HepG2 (cell line): Measurements from ENCODE around the gene TXNIP. TPM values are rescaled to one million over a fixed set of nuclear protein-coding genes. Genes with fewer than 3 reads are reported as not detected.

Experiments used
- FOXC1 ChIP-seq: sonication (generic); formaldehyde crosslinking; IDR thresholded peaks from 2 replicates; pipeline ENCODE4 v1.8.0; 2022; ENCODE audit warnings: mild to moderate bottlenecking, missing genetic modification reagents, borderline replicate concordance
- FOXK2 ChIP-seq: fragments of 450-650 bp; IDR thresholded peaks from 2 replicates; pipeline ENCODE4 v1.6.1; 2016
- GABPB1 ChIP-seq: IDR thresholded peaks from 2 replicates; pipeline ENCODE4 v1.6.1; 2016; ENCODE audit warnings: mild to moderate bottlenecking, missing genetic modification reagents, moderate library complexity, missing compliant biosample characterization
- HOXA3 ChIP-seq: sonication (generic); formaldehyde crosslinking; IDR thresholded peaks from 2 replicates; pipeline ENCODE4 v1.5.0; 2020; ENCODE audit warnings: missing genetic modification reagents
- KAT8 ChIP-seq: IDR thresholded peaks from 2 replicates; pipeline ENCODE4 v1.6.1; 2016; ENCODE audit warnings: missing genetic modification reagents, missing compliant biosample characterization
- KDM1A ChIP-seq: IDR thresholded peaks from 2 replicates; pipeline ENCODE4 v1.6.1; 2016; ENCODE audit warnings: missing compliant biosample characterization
- MAFF ChIP-seq: IDR thresholded peaks from 2 replicates; pipeline ENCODE4 v1.6.1; 2011; ENCODE audit warnings: low read depth, low read length, improper control_type of control experiment
- MED1 ChIP-seq: sonication (generic); formaldehyde crosslinking; IDR thresholded peaks from 2 replicates; pipeline ENCODE4 v1.4.0; 2020; ENCODE audit warnings: missing genetic modification reagents
- MTA1 ChIP-seq: sonication (generic); formaldehyde crosslinking; IDR thresholded peaks from 2 replicates; pipeline ENCODE4 v1.4.0; 2020; ENCODE audit warnings: missing genetic modification reagents, mild to moderate bottlenecking, borderline replicate concordance
- NONO ChIP-seq, 2 experiments: fragments of 450-650 bp in 1 of 2; sonication (generic) in 1 of 2; formaldehyde crosslinking in 1 of 2; IDR thresholded peaks in 1 of 2; conservative IDR thresholded peaks in 1 of 2; 2 replicates each; pipeline versions ENCODE4 v1.6.1 to v1.8.0; 2017 to 2022; ENCODE audit warnings: mild to moderate bottlenecking in 1 of 2, missing genetic modification reagents in 1 of 2, moderate library complexity in 1 of 2
- PHF5A ChIP-seq: IDR thresholded peaks from one replicate; pipeline ENCODE4 v1.6.1; 2018; ENCODE audit warnings: low read depth, missing genetic modification reagents; ENCODE audit not compliant: unreplicated experiment
- PRPF4 ChIP-seq: fragments of 200-400 bp; formaldehyde crosslinking; IDR thresholded peaks from 2 replicates; pipeline ENCODE4 v1.6.1; 2016; ENCODE audit warnings: low read length, low read depth; ENCODE audit not compliant: poor library complexity, severe bottlenecking
- RXRA ChIP-seq: sonication (generic); formaldehyde crosslinking; IDR thresholded peaks from 2 replicates; pipeline ENCODE4 v1.5.1; 2020; ENCODE audit warnings: missing genetic modification reagents
- SIN3A ChIP-seq: IDR thresholded peaks from 2 replicates; pipeline ENCODE4 v1.6.1; 2011; ENCODE audit warnings: low read depth, mild to moderate bottlenecking, control low read depth, low read length, borderline replicate concordance
- ZNF12 ChIP-seq: sonication (generic); formaldehyde crosslinking; IDR thresholded peaks from 2 replicates; pipeline ENCODE4 v1.5.0; 2020; ENCODE audit warnings: missing genetic modification reagents
- ZNF264 ChIP-seq: sonication (generic); formaldehyde crosslinking; IDR thresholded peaks from 2 replicates; pipeline ENCODE4 v1.4.0; 2020; ENCODE audit warnings: missing genetic modification reagents
- ZNF713 ChIP-seq: sonication (generic); formaldehyde crosslinking; IDR thresholded peaks from 2 replicates; pipeline ENCODE4 v1.4.0; 2020; ENCODE audit warnings: mild to moderate bottlenecking, missing genetic modification reagents
- polyA plus RNA-seq, 8 experiments: library from polyadenylated mRNA; depleted of rRNA in 3 of 8; stranded (reverse) in 7 of 8; unstranded in 1 of 8; fragments of >200 nt; fragmentation: Illumina TruSeq in 4 of 8; extraction: Trizol in 4 of 8; gene quantifications; 2 replicates each; pipeline versions ENCODE4 v1.2.1 to v1.2.3, GENCODE V29; 2011 to 2016; ENCODE audit warnings: low read depth in 4 of 8, missing spikeins in 1 of 8, mixed read lengths in 1 of 8; ENCODE audit not compliant: insufficient read depth in 1 of 8
- total RNA-seq, 5 experiments: library from RNA; depleted of rRNA; stranded (reverse); fragments of >200 nt; fragmentation: Illumina TruSeq; extraction: Trizol; gene quantifications; 2 replicates each; pipeline ENCODE4 v1.2.3, GENCODE V29; 2016; ENCODE audit warnings: low read depth in 1 of 5
- TF ChIP-seq, protein P1 (sequence below): sonication (generic); formaldehyde crosslinking; IDR thresholded peaks from 2 replicates; pipeline ENCODE4 v1.5.0; 2020; ENCODE audit warnings: missing genetic modification reagents
- TF ChIP-seq, protein P2 (sequence below), 2 experiments: fragments of 450-650 bp in 1 of 2; sonication (generic) in 1 of 2; formaldehyde crosslinking; IDR thresholded peaks; 2 replicates each; pipeline versions ENCODE4 v1.5.0 to v1.8.0; 2020 to 2022; ENCODE audit warnings: mild to moderate bottlenecking in 1 of 2, missing genetic modification reagents in 1 of 2
- TF ChIP-seq, protein P3 (sequence below): sonication (generic); formaldehyde crosslinking; IDR thresholded peaks from 2 replicates; pipeline ENCODE4 v1.4.0; 2020; ENCODE audit warnings: missing genetic modification reagents
- TF ChIP-seq, protein P4 (sequence below): sonication (generic); formaldehyde crosslinking; IDR thresholded peaks from 2 replicates; pipeline ENCODE4 v1.5.0; 2020; ENCODE audit warnings: mild to moderate bottlenecking, low read depth, missing genetic modification reagents, borderline replicate concordance
- TF ChIP-seq, protein P5 (sequence below): sonication (generic); formaldehyde crosslinking; conservative IDR thresholded peaks from 2 replicates; pipeline ENCODE4 v1.4.0; 2020; ENCODE audit warnings: mild to moderate bottlenecking, missing genetic modification reagents, moderate library complexity

TXNIP gene
- total and polyA plus RNA-seq, 2 of the 13 experiments (the other 11 are each of a cell fraction or from before 2014, with no cell fraction given), result 24.4 to 237 TPM

DNA sequence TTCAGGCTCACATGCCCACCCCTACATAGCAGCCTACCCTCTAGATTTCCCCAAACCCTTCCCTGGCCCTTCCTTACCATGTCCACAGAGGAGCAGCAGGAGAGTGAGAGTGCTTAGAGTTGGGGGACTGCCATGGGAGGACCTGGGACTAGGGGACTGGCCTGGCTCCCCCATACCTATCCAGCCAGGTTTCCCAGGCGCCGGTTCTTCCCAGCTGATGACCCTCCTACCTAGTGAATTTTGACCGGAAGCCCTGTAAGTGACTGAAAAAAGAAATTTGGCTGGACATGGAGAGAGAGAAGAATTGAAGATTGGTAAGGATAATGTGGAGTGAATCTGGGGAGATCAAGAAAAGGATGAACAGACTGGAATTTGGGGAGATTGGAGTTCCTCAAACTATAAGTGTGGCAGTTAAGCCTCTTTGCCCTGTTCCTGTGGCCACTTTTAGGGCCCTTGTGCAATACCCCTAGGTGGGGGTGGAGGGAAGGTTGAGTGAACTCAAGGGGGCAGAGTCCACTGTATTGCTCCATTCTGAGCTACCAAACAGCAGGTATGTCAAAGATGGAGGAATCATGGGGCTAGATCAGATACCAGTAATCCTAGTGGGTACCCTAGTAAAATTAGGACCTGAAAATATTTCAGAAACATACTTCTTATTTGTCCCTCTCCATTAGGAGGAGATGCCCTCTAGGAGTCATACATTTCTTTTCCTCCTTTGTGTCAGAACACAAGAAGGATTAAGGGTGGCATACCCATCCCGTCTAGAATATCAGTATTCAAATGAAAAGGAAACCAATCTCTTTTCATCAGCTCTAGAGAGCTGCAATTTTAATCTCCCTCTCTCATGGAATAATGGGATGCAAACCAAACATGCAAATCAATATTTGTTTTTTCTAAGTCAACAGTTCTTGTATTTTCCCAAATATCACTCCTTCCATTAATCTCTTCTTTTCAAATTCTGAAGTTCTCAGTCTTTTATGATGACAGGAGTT, 24.0 kb upstream of the TXNIP start (continued):
- TF ChIP-seq MAFF (no peak), KAT8 (CRISPR knock-in tag) (no peak), NONO (IDR thresholded peaks at IDR 0.05) (no peak), NONO (CRISPR knock-in tag; conservative IDR thresholded peaks at IDR 0.05) (0 out of 2 replicates have a peak, but pooled peaks have one; percentile 43), FOXK2 (no peak), SIN3A (no peak), FOXC1 (no peak), MTA1 (CRISPR knock-in tag) (no peak), RXRA (CRISPR knock-in tag) (peak; percentile 84; the same call in 1 of the 2 replicates), ZNF12 (CRISPR knock-in tag) (peak; percentile 59; the same call in 1 of the 2 replicates), MED1 (peak; percentile 28; the same call in 1 of the 2 replicates), GABPB1 (CRISPR knock-in tag) (peak; percentile 25; the same call in 1 of the 2 replicates), PHF5A (no peak), ZNF713 (CRISPR knock-in tag) (no peak), PRPF4 (no peak), ZNF264 (CRISPR knock-in tag) (no peak), KDM1A (CRISPR knock-in tag) (no peak), HOXA3 (CRISPR knock-in tag) (peak; percentile 51; the same call in 1 of the 2 replicates)
- TF ChIP-seq, protein P1, sequence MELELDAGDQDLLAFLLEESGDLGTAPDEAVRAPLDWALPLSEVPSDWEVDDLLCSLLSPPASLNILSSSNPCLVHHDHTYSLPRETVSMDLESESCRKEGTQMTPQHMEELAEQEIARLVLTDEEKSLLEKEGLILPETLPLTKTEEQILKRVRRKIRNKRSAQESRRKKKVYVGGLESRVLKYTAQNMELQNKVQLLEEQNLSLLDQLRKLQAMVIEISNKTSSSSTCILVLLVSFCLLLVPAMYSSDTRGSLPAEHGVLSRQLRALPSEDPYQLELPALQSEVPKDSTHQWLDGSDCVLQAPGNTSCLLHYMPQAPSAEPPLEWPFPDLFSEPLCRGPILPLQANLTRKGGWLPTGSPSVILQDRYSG (CRISPR knock-in tag), result no peak
- TF ChIP-seq, protein P2, sequence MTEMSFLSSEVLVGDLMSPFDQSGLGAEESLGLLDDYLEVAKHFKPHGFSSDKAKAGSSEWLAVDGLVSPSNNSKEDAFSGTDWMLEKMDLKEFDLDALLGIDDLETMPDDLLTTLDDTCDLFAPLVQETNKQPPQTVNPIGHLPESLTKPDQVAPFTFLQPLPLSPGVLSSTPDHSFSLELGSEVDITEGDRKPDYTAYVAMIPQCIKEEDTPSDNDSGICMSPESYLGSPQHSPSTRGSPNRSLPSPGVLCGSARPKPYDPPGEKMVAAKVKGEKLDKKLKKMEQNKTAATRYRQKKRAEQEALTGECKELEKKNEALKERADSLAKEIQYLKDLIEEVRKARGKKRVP (CRISPR knock-in tag; IDR thresholded peaks at IDR 0.05), result peak in 1 of 2 experiments; percentile 24; a peak in 1 of 4 replicates
- TF ChIP-seq, protein P3, sequence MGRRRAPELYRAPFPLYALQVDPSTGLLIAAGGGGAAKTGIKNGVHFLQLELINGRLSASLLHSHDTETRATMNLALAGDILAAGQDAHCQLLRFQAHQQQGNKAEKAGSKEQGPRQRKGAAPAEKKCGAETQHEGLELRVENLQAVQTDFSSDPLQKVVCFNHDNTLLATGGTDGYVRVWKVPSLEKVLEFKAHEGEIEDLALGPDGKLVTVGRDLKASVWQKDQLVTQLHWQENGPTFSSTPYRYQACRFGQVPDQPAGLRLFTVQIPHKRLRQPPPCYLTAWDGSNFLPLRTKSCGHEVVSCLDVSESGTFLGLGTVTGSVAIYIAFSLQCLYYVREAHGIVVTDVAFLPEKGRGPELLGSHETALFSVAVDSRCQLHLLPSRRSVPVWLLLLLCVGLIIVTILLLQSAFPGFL (CRISPR knock-in tag), result no peak
- TF ChIP-seq, protein P4, sequence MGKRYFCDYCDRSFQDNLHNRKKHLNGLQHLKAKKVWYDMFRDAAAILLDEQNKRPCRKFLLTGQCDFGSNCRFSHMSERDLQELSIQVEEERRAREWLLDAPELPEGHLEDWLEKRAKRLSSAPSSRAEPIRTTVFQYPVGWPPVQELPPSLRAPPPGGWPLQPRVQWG (CRISPR knock-in tag), result no peak
- TF ChIP-seq, protein P5, sequence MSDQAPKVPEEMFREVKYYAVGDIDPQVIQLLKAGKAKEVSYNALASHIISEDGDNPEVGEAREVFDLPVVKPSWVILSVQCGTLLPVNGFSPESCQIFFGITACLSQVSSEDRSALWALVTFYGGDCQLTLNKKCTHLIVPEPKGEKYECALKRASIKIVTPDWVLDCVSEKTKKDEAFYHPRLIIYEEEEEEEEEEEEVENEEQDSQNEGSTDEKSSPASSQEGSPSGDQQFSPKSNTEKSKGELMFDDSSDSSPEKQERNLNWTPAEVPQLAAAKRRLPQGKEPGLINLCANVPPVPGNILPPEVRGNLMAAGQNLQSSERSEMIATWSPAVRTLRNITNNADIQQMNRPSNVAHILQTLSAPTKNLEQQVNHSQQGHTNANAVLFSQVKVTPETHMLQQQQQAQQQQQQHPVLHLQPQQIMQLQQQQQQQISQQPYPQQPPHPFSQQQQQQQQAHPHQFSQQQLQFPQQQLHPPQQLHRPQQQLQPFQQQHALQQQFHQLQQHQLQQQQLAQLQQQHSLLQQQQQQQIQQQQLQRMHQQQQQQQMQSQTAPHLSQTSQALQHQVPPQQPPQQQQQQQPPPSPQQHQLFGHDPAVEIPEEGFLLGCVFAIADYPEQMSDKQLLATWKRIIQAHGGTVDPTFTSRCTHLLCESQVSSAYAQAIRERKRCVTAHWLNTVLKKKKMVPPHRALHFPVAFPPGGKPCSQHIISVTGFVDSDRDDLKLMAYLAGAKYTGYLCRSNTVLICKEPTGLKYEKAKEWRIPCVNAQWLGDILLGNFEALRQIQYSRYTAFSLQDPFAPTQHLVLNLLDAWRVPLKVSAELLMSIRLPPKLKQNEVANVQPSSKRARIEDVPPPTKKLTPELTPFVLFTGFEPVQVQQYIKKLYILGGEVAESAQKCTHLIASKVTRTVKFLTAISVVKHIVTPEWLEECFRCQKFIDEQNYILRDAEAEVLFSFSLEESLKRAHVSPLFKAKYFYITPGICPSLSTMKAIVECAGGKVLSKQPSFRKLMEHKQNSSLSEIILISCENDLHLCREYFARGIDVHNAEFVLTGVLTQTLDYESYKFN (CRISPR knock-in tag), result peak; percentile 79
